ENCODE data around the gene THNSL1.
"Not testable (repeated sequence)": the region's sequence is repeated elsewhere in the genome, so short reads cannot be mapped to it uniquely, and the experiment has no call there.

THNSL1 gene, protein sequence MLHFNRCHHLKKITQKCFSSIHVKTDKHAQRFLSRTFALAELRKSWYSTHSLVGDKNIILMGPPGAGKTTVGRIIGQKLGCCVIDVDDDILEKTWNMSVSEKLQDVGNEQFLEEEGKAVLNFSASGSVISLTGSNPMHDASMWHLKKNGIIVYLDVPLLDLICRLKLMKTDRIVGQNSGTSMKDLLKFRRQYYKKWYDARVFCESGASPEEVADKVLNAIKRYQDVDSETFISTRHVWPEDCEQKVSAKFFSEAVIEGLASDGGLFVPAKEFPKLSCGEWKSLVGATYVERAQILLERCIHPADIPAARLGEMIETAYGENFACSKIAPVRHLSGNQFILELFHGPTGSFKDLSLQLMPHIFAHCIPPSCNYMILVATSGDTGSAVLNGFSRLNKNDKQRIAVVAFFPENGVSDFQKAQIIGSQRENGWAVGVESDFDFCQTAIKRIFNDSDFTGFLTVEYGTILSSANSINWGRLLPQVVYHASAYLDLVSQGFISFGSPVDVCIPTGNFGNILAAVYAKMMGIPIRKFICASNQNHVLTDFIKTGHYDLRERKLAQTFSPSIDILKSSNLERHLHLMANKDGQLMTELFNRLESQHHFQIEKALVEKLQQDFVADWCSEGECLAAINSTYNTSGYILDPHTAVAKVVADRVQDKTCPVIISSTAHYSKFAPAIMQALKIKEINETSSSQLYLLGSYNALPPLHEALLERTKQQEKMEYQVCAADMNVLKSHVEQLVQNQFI

DNA sequence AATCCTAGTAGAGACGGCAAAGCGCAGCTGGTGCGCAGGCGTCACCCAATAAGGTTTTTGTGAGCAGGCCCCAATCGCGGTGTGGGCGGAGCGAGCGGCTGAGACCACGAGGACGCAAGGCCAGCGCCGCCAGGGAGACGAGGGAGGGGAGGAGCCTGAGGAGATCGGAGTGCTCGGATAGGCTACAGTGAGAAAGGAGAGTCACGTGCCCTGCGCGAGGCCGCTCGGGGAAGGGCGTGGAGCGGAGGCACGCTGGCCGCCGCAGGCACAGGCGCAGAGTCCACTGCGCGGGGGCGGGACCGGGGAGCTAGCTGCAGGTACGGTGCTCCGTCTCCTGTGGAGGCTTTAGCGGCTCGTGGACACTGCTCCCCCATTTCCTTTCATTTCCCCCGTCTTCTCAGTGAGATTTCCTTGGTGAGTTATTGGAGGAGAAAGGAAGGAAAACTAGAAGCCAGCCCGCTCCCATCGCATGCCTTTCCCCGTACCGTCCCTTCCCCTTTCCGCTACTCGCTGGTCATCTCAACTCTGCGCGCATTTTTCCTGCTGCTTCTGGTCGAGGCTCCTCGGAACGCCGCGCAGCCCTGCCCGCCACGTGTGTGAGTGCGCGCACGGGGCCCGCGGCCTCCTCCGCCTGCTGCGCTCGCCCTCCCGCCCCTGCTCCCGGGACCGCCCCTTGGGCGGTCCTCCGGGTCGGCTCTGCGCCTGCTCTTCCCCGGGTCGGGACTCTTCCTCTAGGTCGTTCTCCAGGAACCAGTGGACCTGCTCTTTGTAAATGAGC lies at the start of gene THNSL1:
Gene THNSL1 (plus strand): TSS at position 237 of the 778 bp plus-strand sequence. CDS start 6,612 bp downstream, outside the sequence.
- DNase-seq (ENCODE audit: low spot score) = peak; percentile 100

DNA sequence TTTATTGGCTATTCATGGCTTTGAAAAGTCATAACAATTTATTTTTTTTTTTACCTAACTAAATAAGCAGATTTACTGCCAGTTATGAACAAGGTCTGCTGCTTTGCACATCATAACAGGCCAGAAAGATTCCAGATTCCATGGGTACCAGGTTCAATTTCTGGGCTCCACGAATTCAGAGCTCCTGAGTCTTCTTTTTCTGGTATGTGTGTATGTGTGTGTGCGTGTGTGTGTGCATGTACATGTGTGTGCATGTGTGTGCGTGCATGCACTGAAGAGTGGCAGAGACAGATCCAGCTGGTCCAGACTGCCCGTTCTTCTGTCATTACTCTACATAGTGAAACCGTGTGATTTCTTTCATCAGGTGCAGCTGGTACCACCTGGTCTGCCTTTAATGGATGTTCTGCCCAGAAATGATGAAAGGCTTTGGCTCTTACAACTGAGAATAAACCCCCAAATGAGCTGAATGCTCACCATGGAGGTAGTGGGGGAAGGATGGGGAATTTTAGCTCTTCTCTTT lies 49.4 kb upstream of the THNSL1 start:
- DNase-seq (ENCODE audit: low spot score) = no peak

DNA sequence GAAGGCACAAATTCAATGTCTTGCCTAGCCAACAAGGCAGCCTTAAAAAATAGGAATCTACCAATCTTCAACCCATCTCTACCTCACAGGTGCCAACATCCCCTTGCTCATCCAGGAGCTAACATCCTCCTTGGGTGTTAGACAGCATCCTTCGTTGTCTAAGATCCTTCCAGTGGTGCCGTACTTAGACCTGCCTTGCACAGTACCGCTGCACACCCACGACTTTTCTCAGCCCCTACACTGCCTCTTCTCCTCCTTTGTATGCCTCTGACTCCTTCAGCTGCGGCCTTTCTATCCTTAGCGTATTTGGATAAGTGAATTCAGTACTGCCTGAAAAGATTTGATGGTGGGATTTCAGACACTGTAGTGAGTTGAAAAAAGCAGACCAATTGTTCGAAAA lies 48.1 kb upstream of the THNSL1 start:
- no peak for DNase-seq (ENCODE audit: low spot score)

DNA sequence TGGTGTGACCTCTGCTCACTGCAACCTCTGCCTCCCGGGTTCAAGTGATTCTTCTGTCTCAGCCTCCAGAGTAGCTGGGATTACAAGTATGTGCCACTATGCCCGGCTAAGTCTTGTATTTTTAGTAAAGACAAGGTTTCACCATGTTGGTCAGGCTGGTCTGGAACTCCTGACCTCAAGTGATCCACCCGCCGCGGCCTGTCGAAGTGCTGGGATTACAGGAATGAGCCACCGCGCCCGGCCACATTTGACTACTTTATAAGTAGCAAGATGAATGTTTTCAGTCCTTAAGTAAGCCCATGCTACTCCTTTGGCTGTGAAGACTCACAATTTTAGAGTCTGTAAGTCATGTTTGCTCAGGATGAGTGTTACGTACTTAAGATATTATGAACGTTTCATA lies 47.5 kb upstream of the THNSL1 start:
- DNase-seq (ENCODE audit: low spot score) = not testable (repeated sequence)

DNA sequence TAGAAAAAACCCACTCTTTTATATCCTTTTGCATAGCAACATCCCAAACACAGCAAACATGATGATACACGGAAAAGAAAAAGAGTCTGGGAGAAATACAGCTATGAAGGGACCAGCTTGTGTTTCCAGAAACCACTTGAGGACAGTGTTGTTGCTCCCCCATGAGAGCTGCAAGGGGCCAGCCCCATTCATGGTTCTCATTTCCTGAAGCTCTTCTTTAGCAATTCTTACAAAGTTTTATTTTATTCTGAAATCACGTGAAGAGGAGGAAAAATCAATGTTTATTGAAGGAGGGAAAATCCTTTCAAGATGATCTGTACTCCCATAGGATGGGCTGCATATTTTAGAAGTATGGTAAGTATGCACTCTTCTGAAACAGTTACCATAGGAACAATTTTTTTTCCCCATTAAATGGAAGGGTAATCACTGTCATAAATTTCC lies 46.6 kb upstream of the THNSL1 start:
- DNase-seq (ENCODE audit: low spot score) = no peak

DNA sequence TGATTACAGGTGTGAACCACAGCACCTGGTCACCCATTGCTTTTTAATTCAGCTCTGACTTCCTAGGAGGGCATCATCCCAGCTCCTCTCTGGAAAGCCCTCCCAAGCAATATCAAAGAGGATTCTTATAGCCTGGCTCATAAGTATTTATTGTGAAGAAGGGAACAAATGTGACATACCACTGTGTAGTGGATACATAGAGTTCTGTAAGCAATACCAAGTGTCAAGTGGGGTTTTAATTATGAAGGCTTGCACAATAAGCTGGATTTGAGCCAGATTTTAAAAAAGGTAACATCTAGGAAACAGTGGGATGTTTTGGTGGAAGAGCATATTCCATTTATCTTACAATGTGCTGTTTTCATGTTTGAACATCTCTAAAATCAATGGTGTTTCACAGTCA lies 45.0 kb upstream of the THNSL1 start:
- DNase-seq (ENCODE audit: low spot score) = no peak

DNA sequence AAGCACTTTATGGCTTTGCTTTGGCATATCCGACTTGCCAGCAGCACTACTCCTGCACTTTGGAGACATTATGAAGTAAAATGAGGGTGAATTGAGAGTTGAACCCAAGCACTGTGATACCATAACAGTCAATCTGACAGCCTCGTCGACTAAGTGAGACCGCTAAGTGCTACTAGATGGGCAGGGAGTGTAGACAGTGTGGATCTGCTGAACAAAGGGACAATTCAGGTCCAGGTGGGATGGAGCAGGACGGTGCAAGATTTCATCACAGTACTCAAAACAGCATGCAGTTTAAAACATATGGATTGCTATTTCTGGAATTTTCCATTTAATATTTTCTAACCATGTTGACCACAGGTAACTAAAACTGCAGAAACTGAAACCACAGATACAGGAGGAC lies 43.2 kb upstream of the THNSL1 start:
- no peak for DNase-seq (ENCODE audit: low spot score)

DNA sequence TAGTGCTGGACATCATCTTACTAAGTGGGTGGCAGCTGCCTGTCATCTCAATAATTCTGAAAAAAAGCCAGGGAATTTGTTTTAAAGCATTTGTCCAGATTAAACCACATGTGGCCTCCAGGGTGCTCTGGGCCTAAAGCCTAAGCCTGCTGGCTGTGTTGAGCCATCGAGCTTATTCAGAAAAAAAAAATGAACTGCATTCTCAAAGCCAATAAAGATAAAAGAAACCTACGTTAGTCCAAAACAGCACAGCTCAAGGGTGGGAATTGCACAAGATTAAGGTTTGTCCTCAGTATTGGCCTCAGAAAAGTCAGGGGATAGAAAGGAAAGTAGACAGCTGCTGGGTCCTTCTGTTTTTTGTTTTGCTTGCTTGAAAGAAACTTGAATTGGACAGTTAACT lies 41.4 kb upstream of the THNSL1 start:
- no peak for DNase-seq (ENCODE audit: low spot score)

DNA sequence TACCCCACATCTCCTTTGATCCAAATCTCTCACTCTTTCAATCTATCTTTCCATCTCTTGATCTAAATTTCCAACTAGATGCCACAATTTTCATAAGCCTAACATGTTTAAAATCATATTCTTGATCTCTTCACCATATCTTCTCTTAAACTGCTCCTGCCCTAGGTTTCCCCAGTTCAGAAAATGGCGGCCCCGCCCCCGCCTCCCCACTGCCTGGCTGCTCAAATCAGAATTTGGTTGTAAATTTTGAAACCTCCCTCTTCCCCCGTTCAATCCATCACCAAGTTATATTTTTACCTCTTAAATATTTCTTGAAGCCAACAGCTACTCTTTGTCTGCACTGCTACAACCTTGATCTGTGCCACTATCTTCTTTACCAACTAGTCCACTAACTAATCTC lies 36.7 kb upstream of the THNSL1 start:
- DNase-seq (ENCODE audit: low spot score) = no peak

DNA sequence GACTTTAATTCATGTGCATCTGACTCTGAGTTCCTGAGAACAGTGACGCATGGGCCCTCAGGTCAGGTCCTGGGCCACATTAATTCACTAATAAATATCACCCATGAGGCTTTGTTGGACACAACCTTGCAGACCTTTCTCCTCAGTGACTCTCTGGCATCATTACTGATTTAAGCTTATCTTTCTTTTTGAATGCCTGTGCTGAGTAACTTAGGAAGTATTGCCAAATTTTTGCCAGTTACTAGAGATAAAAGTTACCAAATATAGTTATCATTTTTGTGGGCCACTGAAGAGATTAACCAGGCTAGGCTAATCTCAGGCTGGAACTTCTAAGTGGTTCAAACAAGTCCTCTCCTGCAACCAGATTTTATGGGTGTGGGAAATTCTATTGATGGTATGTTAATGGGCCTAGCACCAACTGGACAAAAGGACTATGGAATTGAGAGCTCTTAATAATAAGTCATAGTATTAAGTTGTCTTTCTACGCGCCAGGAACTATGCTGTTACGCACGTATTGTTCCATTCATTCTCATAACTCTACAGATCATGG lies 35.2 kb upstream of the THNSL1 start:
- DNase-seq (ENCODE audit: low spot score) = no peak

DNA sequence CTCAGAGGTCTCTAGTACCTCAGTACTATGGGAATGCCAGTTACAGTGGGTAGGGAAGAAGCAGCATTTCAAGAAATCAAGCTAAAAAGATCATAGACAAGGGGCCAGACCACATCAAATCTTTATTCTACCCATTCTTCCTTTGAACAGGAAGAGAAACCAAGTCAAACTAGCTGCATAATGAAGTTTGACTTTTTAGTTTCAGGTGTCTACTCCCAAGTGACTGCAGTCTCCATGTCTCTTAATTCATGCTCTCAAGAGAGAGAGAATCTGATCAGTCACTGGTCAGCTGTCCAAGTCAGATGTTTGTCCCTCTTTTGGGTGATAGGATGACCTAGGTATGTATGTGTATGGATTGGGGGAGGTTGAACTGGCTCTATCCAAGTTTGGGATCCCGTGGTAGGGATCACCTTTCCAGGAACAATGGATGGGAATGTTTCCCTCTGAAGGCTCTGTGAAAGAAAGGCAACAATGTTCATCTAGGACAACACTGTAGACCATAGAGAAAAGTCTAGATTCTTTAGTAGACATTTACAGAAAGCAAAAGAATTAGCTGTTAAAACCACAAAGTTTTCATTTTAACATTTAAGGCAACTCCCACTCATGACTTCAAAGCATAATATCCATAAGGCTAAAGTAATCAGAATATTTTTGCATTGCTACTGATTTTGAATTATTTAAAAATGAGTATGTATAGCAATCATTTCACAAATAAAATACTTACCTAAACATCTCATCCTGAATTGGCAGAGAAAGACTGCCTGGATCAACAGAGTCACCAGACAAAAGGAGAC lies 33.9 kb upstream of the THNSL1 start:
- DNase-seq (ENCODE audit: low spot score) = no peak

DNA sequence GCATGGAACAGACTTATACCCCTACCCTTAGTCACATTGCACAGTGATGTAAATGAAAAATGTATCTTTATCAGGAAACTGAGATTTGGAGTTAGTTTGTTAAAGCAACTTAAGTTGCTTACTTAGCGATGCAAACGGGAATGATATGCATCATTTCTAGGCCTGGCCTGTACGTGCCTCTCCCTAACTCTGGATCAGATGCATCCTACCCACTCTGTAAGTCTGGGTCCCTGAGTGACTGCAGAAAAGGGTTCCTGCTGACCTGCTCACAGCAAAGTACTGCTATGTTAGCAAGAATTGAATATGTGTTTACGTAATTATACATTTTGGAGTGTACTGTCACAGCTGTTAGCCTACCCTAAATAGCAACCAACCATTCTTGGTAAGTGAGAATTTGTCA lies 33.3 kb upstream of the THNSL1 start:
- DNase-seq (ENCODE audit: low spot score) = no peak

DNA sequence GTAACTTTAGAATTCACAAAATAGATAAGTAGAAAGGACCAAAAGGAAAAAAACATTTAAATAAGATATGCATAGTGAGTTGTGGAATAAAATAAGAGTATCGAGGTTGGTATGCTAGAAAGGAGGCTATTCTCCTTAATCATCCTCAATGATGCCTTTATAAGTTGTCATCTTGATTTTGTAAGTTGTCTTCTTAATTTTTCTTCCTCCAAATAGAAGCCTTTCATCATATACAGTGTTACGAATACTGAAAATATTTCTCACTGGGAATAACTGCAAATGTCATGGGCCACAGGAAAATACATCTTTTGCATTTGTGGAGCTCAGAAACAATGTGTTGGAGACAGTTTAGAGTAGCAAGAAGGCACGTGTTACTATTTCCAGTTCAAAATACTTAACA lies 32.5 kb upstream of the THNSL1 start:
- DNase-seq (ENCODE audit: low spot score) = no peak

DNA sequence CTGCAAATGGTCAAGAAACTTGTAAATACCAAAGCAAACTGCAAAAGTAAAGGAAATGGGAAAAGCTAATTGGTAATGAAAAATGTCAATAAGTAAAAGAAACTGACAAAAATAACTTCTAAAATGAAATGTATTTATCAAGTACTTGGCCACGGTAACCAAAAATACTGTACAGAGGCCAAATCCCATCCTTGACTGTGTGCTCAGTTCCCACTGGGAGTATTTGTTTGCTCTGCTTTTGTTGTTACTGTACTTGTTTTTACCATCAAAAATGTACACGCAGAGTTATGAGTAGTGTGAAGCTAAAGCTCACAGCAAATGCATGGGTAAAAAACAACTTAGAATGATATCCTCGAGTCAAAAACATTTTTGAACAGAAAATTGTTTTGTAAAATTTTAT lies 31.5 kb upstream of the THNSL1 start:
- no peak for DNase-seq (ENCODE audit: low spot score)

DNA sequence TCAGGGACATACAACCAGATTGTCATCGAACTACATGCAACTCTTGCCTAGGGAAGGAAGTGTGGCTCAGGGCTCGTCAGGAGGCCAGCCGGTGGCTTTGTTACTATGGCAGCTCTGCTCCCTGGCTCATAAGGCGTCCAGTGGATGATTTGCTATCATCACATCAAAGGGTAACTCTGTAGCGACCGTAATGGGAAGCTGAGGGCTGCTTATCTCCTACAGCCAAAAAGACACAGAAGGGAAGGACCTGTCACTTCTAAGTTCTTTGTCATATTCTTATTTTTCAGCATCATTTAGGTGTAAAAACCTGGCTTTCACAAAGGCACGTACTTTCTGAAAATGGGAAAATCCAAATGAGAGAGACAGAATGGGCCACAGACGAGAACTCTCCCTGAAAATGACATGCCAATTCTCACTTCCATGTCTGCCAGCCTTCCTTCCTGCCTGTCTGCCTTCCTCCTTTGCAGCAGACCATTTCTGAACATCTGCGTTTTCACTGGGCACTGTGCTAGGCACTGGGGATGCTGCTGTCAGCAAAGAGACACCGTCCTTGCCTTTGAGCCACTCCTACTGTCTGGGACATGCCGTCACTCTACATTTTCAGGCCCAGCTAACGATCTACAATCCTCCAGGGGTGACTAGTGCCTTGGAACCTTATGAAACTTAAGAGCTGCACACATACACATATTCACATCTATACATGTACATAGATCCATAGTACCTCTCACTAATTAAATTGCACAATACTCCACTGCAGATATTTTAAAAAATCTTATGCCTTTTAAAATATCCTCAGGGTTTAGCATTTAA lies 27.4 kb upstream of the THNSL1 start:
- DNase-seq (ENCODE audit: low spot score) = peak; percentile 80

DNA sequence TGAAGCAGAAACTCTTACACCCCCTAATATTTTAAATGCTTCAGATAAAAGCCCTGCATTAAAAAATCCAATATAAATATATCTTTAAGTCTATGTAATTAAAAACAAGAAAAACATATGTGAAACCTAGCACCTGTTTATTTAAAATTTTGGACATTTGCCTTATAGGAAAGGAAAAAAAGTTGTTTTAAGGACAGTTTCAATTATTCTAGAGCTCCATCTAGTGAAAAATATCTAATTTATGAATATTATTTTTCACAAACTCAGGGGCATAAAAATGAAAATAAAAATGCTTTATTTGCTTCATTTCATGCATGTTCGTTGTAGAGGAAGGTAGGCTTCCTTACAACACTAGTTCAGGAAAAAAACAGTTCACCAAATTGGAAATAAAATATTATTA lies 26.5 kb upstream of the THNSL1 start:
- DNase-seq (ENCODE audit: low spot score) = no peak

DNA sequence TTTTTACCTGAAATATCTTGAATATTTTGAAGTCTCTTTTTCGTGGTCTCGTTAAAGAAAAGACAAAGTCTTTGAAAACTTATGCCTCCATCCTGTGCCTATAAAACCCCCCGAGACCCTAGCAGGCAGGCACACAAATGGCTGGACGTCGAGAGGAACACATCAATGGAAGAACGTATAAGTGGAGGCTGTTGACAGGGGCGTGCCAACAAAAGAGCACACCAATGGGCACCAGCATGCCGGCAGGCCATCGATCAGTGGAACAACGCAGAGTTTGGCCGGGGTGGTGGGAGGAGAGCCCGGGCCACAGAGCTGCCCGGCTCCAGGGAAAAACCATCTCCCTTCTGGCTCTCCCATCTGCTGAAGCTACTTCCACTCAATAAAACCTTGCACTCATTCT lies 25.1 kb upstream of the THNSL1 start:
- no peak for DNase-seq (ENCODE audit: low spot score)

DNA sequence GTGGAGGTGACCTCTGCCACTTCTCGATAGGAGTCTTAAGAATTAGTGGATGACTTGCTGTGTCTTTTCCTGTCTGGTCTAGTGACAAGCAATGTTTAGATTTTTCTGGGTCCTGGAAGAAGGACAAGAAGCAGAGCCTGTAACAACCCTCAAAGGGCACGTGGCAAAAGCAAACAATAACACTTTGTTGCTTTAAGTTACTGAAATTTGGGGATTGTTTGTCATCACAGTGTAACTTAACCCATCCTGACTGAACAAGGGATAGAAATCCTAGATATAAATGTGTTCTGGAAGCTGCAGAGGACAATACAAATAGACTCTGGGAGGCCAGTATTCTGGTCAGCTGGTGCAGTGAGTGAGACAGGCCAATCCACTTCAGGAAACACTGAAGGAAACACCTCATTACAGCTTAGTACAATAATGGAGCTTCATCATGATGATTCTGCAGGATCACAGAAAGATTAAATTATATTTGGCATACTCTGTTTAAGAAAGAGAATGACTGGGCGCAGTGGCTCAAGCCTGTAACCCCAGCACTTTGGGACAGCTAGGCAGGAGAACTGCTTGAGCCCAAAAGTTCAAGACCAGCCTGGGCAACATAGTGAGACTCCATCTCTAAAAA lies 23.8 kb upstream of the THNSL1 start:
- no peak for DNase-seq (ENCODE audit: low spot score)

DNA sequence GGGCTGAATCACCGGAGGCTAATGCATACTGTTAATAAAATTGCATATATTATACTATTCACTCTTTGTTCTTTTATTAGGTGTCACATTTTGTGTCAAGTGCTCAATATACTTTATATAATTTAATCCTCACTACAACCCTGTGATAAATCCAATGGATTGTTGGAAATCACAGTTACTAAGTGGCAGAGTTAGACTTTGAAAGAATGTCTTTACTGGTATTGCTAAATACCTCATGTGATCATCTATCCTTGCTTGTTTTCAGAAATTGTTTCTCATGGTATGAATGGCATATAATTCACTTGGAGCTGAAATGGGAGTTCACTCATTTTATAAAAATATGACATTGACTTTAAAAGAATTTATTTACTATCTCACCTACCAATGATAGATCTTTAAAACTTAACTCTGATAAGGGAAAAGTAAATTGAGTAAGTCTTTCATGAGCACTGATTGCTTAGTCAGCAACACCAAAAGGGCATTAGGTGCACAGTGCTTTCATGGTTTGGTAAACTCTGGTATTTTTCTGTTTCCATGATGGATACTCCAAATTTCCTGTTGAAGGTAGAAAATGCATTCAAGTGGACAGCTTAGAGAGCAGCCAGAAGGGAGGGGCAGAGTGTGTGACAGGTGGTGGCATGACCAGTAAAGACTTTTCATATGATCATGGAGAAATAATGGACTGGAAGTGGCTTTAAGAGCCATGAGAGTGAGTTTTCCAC lies 23.0 kb upstream of the THNSL1 start:
- no peak for DNase-seq (ENCODE audit: low spot score)
